Loucy (cell line): Measurements from ENCODE around the gene HPGDS.

Experiments used
- CTCF ChIP-seq: fragments of 200-600 bp; sonication (generic); conservative IDR thresholded peaks from 2 replicates; pipeline ENCODE4 v1.5.1; 2014; ENCODE audit warnings: mild to moderate bottlenecking, antibody characterized with exemption, low read length
- EZH2phosphoT487 ChIP-seq: fragments of 200-600 bp; IDR thresholded peaks from 2 replicates; pipeline ENCODE4 v1.6.1; 2018; ENCODE audit warnings: antibody characterized with exemption, mild to moderate bottlenecking, moderate library complexity, borderline replicate concordance

GRCh38 chr4:94336303-94336702, 6.3 kb downstream of the HPGDS start:
- TF ChIP-seq CTCF (no peak), EZH2phosphoT487 (no peak)
